Mesodermal cell (in vitro differentiated cells): ENCODE data around the gene ADRA1B.

Experiments
- H3K27ac ChIP-seq: 2 replicates; pipeline ENCODE4 v1.7.0; 2013; ENCODE audit warnings: mild to moderate bottlenecking, low read depth, low read length, moderate library complexity; ENCODE audit not compliant: severe bottlenecking
- H3K36me3 ChIP-seq: 2 replicates; pipeline ENCODE4 v1.7.1; 2013; ENCODE audit warnings: mild to moderate bottlenecking, low read length, moderate library complexity; ENCODE audit not compliant: control insufficient read depth, insufficient read depth
- H3K4me1 ChIP-seq: one replicate; pipeline ENCODE4 v1.7.1; 2013; ENCODE audit warnings: mild to moderate bottlenecking, low read length; ENCODE audit not compliant: insufficient read depth, control insufficient read depth, poor library complexity, severe bottlenecking
- H3K4me3 ChIP-seq: 2 replicates; pipeline ENCODE4 v1.7.0; 2013; ENCODE audit warnings: low read length, control low read depth, mild to moderate bottlenecking; ENCODE audit not compliant: insufficient read depth, poor library complexity, severe bottlenecking; ENCODE audit errors: extremely low read depth
- H3K9me3 ChIP-seq: 2 replicates; pipeline ENCODE4 v1.7.1; 2013; ENCODE audit warnings: mild to moderate bottlenecking, low read length, moderate library complexity; ENCODE audit not compliant: control insufficient read depth
- WGBS, 2 experiments: methylation state at CpG; one replicate each; pipeline ENCODE4 v1.1.5; 2013; ENCODE audit warnings: missing lambda C conversion rate in 2 of 2; ENCODE audit not compliant: insufficient coverage in 2 of 2; 5-methylcytosine and 5-hydroxymethylcytosine counted together

ADRA1B gene

DNA sequence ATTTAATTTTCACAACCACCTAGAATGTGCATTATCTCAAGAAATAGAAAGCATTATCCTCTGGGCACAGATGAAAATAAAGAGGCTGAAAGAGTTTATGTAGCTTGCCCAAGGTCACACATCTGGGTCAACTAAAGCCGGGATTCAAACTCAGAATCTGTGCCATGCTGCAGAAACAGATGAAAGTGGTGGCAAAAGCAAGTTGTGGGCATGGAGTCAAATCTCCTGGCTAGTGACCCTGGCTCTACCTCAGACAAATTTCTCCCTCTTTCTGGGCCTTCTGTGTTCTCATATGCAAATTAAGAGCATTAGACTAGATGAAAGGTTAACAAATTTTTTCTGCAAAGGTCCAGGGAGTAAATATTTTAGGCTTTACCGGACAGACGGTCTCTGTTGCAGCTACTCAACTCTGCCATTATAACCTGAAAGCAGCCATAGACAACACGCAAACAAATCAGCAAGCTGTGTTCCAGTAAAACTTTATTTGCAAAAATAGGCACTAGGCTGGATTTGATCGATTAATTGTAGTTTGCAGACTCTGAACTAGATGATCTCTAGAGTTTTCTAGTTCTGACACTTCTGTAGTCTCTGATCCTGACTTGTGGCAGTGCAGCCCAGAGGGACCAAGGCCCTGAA lies 6.0 kb upstream of the ADRA1B start:
- no peak overlapping the region for H3K4me3 ChIP-seq
- H3K4me1 ChIP-seq, result peaks cover 41% of the 10 kb centered on the region
- no peak overlapping the region for H3K27ac ChIP-seq
- WGBS, 2 experiments, result 93 to 100% methylated on average over 3 to 4 of the region's 5 CpGs
- H3K36me3 ChIP-seq, result no peaks in the 10 kb centered on the region
- H3K9me3 ChIP-seq, result no peaks in the 10 kb centered on the region

DNA sequence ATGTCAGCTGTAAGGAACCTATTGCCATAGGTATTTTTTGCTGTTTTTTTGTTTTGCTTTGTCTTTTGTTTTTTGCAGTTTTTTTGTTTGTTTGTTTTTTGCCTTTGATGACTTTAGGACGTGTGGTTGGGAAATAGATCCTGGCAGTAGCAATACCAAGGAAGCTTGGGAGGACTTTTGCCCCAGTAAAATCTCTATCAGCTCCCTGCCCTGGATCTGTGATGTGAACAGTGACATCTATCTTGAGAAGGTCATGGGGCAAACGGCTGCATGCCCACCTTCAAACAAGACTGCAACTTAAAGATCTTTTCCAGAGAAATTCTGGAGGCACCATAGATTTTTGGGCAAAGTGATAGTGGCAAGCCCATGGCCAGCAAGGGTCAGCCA lies 5.4 kb upstream of the ADRA1B start:
- Histone ChIP-seq H3K4me3 (no peak overlapping the region), H3K4me1 (peaks cover 41% of the 10 kb centered on the region), H3K36me3 (no peaks in the 10 kb centered on the region), H3K27ac (peak overlapping the region; percentile 6), H3K9me3 (no peaks in the 10 kb centered on the region)
- WGBS, 2 experiments, result 50 to 100% methylated on average over 1 to 2 of the region's 2 CpGs

DNA sequence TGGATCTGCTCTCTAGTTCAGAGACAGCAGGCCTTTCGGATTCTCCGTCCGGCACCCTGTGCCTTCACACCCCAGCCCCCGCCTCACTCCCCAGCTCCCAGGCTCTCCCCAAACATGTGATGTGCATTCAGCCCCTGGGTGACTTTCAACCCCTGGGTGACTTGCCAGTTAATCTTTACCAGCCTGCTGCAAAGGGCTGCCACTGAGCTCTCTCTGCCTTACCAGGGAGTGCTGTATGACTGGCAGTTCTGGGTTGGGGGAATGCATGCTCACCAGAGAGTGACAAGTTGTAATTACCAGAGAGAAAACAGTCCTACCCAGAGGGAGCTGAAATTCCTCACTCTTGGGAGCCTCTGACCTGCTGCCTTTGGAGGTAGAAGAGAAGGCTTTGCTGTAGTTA lies 4.9 kb upstream of the ADRA1B start:
- Histone ChIP-seq H3K27ac (peak overlapping the region; percentile 26), H3K9me3 (no peaks in the 10 kb centered on the region), H3K36me3 (no peaks in the 10 kb centered on the region), H3K4me3 (no peak overlapping the region), H3K4me1 (peaks cover 41% of the 10 kb centered on the region)
- 96 to 100% methylated on average over 3 to 4 of the region's 4 CpGs for WGBS, 2 experiments

DNA sequence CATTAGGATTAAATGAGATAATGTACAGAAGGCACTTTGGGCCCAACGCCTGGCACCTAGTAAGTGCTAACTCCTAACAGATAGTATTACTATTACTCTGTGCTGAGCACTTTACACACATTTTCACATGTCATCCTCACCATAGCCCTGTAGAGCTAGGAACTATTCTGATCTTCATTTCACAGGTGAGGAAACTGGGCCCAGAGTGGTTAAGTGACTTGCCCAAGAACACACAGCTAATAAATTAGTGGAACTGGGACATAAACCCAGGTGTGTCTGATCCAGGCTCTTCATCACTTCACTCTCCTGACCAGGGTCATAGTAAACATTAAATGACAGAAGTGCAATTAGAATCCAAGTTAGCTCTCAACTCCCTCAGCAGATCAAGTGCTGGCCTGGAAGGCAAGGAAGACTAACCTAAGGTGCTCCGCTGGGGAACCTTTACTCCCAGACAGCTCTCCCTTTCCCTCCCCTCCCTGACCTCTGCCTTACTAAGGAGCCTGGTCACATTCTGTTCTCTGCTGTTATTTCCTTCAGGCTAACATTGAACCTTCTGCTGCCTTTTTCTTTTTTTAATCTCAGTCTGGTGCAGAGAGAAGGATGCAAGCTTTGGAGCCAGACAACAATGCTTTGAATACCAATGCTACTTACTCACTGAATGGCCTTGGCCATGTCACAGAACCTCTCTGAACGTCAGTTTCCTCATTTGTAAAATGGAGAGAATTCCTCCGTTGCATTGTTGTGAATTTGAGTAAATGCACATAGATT lies 4.1 kb upstream of the ADRA1B start:
- Histone ChIP-seq H3K36me3 (no peaks in the 10 kb centered on the region), H3K9me3 (no peaks in the 10 kb centered on the region), H3K4me3 (no peak overlapping the region), H3K27ac (peak overlapping the region; percentile 26), H3K4me1 (peaks cover 40% of the 10 kb centered on the region)
- WGBS, 2 experiments, result 71 to 73% methylated on average over 3 to 4 of the region's 4 CpGs

DNA sequence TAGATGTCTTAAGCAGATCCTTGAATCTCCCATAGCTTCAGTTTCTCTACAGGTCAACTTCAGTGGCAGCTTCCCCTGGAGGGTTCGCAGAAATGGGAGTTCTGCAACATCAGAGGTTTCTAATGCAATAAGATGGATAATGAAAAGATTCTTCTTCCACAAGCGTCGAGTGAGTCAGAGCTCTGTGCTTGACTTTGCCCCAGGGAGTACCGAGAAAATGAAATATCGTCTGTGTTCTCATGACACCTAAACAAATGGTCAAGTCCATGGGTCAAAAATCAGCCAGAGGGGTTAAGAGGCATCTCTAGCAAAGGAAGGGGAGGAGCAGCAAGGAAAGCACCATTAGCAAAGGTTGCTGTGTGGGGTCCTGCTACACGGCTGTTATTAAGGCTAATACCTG lies 3.2 kb upstream of the ADRA1B start:
- no peaks in the 10 kb centered on the region for H3K36me3 ChIP-seq
- H3K9me3 ChIP-seq, result no peaks in the 10 kb centered on the region
- peaks cover 35% of the 10 kb centered on the region for H3K4me1 ChIP-seq
- peak overlapping the region; percentile 46 for H3K27ac ChIP-seq
- 74 to 85% methylated on average over 5 to 6 of the region's 6 CpGs for WGBS, 2 experiments
- H3K4me3 ChIP-seq, result no peak overlapping the region

- no peaks in the 10 kb centered on the region for H3K9me3 ChIP-seq
- no peak overlapping the region for H3K27ac ChIP-seq
- H3K4me1 ChIP-seq, result peaks cover 34% of the 10 kb centered on the region
- no peak overlapping the region for H3K4me3 ChIP-seq
- H3K36me3 ChIP-seq, result no peaks in the 10 kb centered on the region
Measured at GRCh38 chr5:159913501-159913900, 2.8 kb upstream of the ADRA1B start.

GRCh38 chr5:159916841-159917761 lies 819 bp downstream of the ADRA1B start:
- H3K4me3 ChIP-seq, result peak overlapping the region; percentile 39

GRCh38 chr5:159917994-159918393 lies 1.7 kb downstream of the ADRA1B start:
- WGBS, 2 experiments, result 81 to 96% methylated on average over 8 to 10 of the region's 10 CpGs
- Histone ChIP-seq H3K4me3 (no peak overlapping the region), H3K36me3 (no peaks in the 10 kb centered on the region), H3K4me1 (peaks cover 10% of the 10 kb centered on the region), H3K9me3 (no peaks in the 10 kb centered on the region), H3K27ac (no peak overlapping the region)

More at GRCh38 chr5:159916841-159917761, 819 bp downstream of the ADRA1B start:
- WGBS, 2 experiments, result 85 to 88% methylated on average over 32 to 35 of the region's 36 CpGs
- Histone ChIP-seq H3K27ac (no peak overlapping the region), H3K4me1 (peaks cover 19% of the 10 kb centered on the region), H3K36me3 (no peaks in the 10 kb centered on the region), H3K9me3 (no peaks in the 10 kb centered on the region)

DNA sequence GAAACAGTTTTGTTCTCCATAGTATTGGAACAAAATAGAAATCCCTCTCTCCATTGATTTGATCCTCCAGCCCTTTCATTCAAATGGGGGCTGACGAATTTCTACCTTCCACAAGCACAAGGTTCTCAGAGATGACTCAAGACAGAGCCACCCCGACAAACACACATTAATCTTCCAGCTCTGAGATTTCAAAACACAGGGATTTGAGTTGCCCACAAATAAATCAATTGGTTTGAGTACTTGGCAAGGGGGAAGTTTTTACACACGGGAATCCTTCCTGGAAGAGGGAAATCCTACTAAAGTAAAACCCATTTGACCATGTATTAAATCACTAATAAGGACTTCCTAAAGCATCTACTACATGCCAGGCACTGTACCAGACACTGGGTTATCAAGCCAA lies 5.4 kb downstream of the ADRA1B start:
- peaks cover 5% of the 10 kb centered on the region for H3K4me1 ChIP-seq
- 67 to 86% methylated on average over 1 of the region's 3 CpGs for WGBS, 2 experiments
- no peak overlapping the region for H3K4me3 ChIP-seq
- no peak overlapping the region for H3K27ac ChIP-seq
- H3K36me3 ChIP-seq, result no peaks in the 10 kb centered on the region
- H3K9me3 ChIP-seq, result no peaks in the 10 kb centered on the region

GRCh38 chr5:159923008-159923407 lies 6.7 kb downstream of the ADRA1B start:
- no peaks in the 10 kb centered on the region for H3K9me3 ChIP-seq
- no peak overlapping the region for H3K27ac ChIP-seq
- H3K4me3 ChIP-seq, result no peak overlapping the region
- H3K4me1 ChIP-seq, result peaks cover 7% of the 10 kb centered on the region
- no peaks in the 10 kb centered on the region for H3K36me3 ChIP-seq
- WGBS, 2 experiments, result 80 to 90% methylated on average over 7 of the region's 7 CpGs
